ENCODE results near the gene NIPA2. TPM values are rescaled to one million over a fixed set of nuclear protein-coding genes. Genes with fewer than 3 reads are reported as not detected.

Gene NIPA2
- total RNA-seq, 1 experiment from 2014 or later = 108 TPM

DNA sequence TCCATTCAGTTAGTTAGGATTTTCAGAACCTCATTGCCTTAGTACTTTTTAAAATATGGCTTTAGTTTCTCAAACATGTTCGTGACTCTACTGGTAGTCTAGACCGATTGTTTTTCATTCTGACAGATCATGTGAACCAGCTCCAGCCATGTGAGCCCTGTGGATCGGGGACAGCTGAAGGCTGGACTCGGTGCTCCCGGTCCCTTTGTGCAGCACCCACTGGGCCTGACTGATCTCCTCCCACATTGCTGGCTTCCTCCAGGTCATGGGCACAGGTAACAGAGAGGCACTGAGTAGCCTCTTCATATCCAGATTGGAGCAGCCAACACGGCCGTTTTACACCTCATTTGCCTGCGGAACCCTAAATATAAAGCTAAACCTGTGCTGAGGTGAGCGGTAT, 30.5 kb downstream of the NIPA2 start:
- POLR2A ChIA-PET (ENCODE audit: unreplicated experiment) = no interaction called here

DNA sequence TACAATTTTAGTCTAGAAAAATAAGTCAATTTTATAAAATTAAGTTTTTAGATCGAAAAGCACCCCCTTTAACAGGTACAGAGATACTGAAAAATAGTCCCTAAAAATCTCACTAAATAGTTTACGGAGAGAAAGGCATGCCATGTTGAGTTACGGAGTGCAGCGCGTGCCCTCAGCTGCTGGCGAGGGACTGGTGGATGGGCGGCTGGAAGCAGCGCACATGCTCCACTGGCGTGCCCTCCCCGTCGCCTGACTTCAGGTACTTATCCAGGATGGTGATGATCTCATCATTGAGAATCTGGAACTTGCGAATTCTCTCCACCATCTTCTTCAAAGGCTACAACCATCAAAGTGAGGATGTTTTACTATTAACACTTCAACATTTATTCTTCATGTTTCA, 31.4 kb downstream of the NIPA2 start:
- BruUV-seq (replicated peaks) = no TSS peak
- H3K4me3 ChIP-seq (ENCODE audit: low read length) = no peak overlapping the region
- ChIA-PET CTCF (no interaction called here), POLR2A (ENCODE audit: unreplicated experiment) (no interaction called here)
- no peak for ATAC-seq
- H4K20me1 ChIP-seq (ENCODE audit: low read length) = peaks cover 5% of the 10 kb centered on the region; the same call in 1 of the 2 replicates
- no peaks in the 10 kb centered on the region for H3K9me2 ChIP-seq (replicated peaks; ENCODE audit: low read length)
- no peaks in the 10 kb centered on the region for H3K9me3 ChIP-seq (ENCODE audit: low read length)
- no peak overlapping the region for H2AFZ ChIP-seq (ENCODE audit: low read length)
- no peaks in the 10 kb centered on the region for H3F3A ChIP-seq (ENCODE audit: low read length, unreplicated experiment)
- TF ChIP-seq EZH2 (IDR thresholded peaks at IDR 0.05; ENCODE audit: low read length, unreplicated experiment) (no peak), EZH2phosphoT487 (IDR thresholded peaks at IDR 0.05; ENCODE audit: borderline replicate concordance, low read length) (no peak)
- TF ChIP-seq, protein P1, sequence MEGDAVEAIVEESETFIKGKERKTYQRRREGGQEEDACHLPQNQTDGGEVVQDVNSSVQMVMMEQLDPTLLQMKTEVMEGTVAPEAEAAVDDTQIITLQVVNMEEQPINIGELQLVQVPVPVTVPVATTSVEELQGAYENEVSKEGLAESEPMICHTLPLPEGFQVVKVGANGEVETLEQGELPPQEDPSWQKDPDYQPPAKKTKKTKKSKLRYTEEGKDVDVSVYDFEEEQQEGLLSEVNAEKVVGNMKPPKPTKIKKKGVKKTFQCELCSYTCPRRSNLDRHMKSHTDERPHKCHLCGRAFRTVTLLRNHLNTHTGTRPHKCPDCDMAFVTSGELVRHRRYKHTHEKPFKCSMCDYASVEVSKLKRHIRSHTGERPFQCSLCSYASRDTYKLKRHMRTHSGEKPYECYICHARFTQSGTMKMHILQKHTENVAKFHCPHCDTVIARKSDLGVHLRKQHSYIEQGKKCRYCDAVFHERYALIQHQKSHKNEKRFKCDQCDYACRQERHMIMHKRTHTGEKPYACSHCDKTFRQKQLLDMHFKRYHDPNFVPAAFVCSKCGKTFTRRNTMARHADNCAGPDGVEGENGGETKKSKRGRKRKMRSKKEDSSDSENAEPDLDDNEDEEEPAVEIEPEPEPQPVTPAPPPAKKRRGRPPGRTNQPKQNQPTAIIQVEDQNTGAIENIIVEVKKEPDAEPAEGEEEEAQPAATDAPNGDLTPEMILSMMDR (conservative IDR thresholded peaks at IDR 0.05; ENCODE audit: low read depth, low read length) = no peak
- H3K4me2 ChIP-seq (ENCODE audit: low read length) = no peak overlapping the region
- H3K36me3 ChIP-seq (ENCODE audit: low read depth, low read length) = peaks cover 71% of the 10 kb centered on the region
- intact Hi-C loops (cut with micrococcal nuclease) = no loop called here
- H3K9ac ChIP-seq (ENCODE audit: low read length) = no peak overlapping the region
- DNase-seq = no peak
- H3K4me1 ChIP-seq (ENCODE audit: insufficient read depth, low read length) = peaks cover 14% of the 10 kb centered on the region
- H3K27me3 ChIP-seq (ENCODE audit: low read length) = no peaks in the 10 kb centered on the region
- H3K27ac ChIP-seq (ENCODE audit: low read length) = no peak overlapping the region
- no peaks in the 10 kb centered on the region for H3K79me2 ChIP-seq (ENCODE audit: low read length)

More for the DNA sequence above, 30.5 kb downstream of the NIPA2 start:
- intact Hi-C loops (cut with micrococcal nuclease) = no loop called here
- Histone ChIP-seq H3K36me3 (ENCODE audit: low read depth, low read length) (peaks cover 70% of the 10 kb centered on the region), H3K4me1 (ENCODE audit: insufficient read depth, low read length) (peaks cover 13% of the 10 kb centered on the region), H3K4me3 (ENCODE audit: low read length) (no peak overlapping the region), H2AFZ (ENCODE audit: low read length) (no peak overlapping the region), H3K79me2 (ENCODE audit: low read length) (no peaks in the 10 kb centered on the region), H3F3A (ENCODE audit: low read length, unreplicated experiment) (no peaks in the 10 kb centered on the region), H3K9me3 (ENCODE audit: low read length) (no peaks in the 10 kb centered on the region), H4K20me1 (ENCODE audit: low read length) (peaks cover 5% of the 10 kb centered on the region; the same call in 1 of the 2 replicates), H3K27ac (ENCODE audit: low read length) (no peak overlapping the region), H3K4me2 (ENCODE audit: low read length) (no peak overlapping the region), H3K9ac (ENCODE audit: low read length) (no peak overlapping the region), H3K27me3 (ENCODE audit: low read length) (no peaks in the 10 kb centered on the region), H3K9me2 (replicated peaks; ENCODE audit: low read length) (no peaks in the 10 kb centered on the region)
- DNase-seq = no peak
- ATAC-seq = no peak
- CTCF ChIA-PET = no interaction called here
- BruUV-seq (replicated peaks) = no TSS peak
- TF ChIP-seq EZH2phosphoT487 (IDR thresholded peaks at IDR 0.05; ENCODE audit: borderline replicate concordance, low read length) (no peak), EZH2 (IDR thresholded peaks at IDR 0.05; ENCODE audit: low read length, unreplicated experiment) (no peak)
- TF ChIP-seq, protein P1 (conservative IDR thresholded peaks at IDR 0.05; ENCODE audit: low read depth, low read length) = no peak

DNA sequence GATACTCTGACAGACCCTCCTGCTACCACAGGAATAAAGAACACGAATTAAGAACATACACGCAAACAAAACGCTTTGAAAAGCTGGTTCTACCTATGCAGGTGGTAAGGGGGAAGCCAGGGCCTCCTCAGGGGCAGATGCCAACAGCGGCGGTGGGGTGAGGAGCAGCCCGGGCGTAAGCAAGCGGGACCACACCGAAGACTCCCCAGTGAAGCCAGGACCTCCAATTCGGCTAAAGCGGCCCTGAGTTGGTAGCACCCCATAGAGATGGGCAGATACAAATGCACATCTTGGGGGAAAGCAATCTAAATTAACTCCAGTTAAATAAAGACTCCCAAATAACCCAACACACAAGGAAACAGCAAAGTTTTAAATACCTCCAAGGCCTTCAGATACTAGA, 32.4 kb downstream of the NIPA2 start:
- Histone ChIP-seq H2AFZ (ENCODE audit: low read length) (no peak overlapping the region), H4K20me1 (ENCODE audit: low read length) (no peaks in the 10 kb centered on the region), H3K4me2 (ENCODE audit: low read length) (no peak overlapping the region), H3K79me2 (ENCODE audit: low read length) (no peaks in the 10 kb centered on the region), H3K9me2 (replicated peaks; ENCODE audit: low read length) (no peaks in the 10 kb centered on the region), H3K4me1 (ENCODE audit: insufficient read depth, low read length) (peaks cover 14% of the 10 kb centered on the region), H3F3A (ENCODE audit: low read length, unreplicated experiment) (no peaks in the 10 kb centered on the region), H3K27ac (ENCODE audit: low read length) (no peak overlapping the region), H3K9me3 (ENCODE audit: low read length) (no peaks in the 10 kb centered on the region), H3K36me3 (ENCODE audit: low read depth, low read length) (peaks cover 70% of the 10 kb centered on the region), H3K9ac (ENCODE audit: low read length) (no peak overlapping the region), H3K4me3 (ENCODE audit: low read length) (no peak overlapping the region), H3K27me3 (ENCODE audit: low read length) (no peaks in the 10 kb centered on the region)
- DNase-seq = no peak
- no peak for ATAC-seq
- ChIA-PET CTCF (no interaction called here), POLR2A (ENCODE audit: unreplicated experiment) (no interaction called here)
- intact Hi-C loops (cut with micrococcal nuclease) = no loop called here
- no TSS peak for BruUV-seq (replicated peaks)
- no peak for TF ChIP-seq EZH2 (IDR thresholded peaks at IDR 0.05; ENCODE audit: low read length, unreplicated experiment)
- TF ChIP-seq EZH2phosphoT487 (IDR thresholded peaks at IDR 0.05; ENCODE audit: borderline replicate concordance, low read length) = no peak
- TF ChIP-seq, protein P1 (conservative IDR thresholded peaks at IDR 0.05; ENCODE audit: low read depth, low read length) = no peak
